ENCODE results near the gene BTBD7. TPM values are rescaled to one million over a fixed set of nuclear protein-coding genes. Genes with fewer than 3 reads are reported as not detected.

Gene BTBD7, protein sequence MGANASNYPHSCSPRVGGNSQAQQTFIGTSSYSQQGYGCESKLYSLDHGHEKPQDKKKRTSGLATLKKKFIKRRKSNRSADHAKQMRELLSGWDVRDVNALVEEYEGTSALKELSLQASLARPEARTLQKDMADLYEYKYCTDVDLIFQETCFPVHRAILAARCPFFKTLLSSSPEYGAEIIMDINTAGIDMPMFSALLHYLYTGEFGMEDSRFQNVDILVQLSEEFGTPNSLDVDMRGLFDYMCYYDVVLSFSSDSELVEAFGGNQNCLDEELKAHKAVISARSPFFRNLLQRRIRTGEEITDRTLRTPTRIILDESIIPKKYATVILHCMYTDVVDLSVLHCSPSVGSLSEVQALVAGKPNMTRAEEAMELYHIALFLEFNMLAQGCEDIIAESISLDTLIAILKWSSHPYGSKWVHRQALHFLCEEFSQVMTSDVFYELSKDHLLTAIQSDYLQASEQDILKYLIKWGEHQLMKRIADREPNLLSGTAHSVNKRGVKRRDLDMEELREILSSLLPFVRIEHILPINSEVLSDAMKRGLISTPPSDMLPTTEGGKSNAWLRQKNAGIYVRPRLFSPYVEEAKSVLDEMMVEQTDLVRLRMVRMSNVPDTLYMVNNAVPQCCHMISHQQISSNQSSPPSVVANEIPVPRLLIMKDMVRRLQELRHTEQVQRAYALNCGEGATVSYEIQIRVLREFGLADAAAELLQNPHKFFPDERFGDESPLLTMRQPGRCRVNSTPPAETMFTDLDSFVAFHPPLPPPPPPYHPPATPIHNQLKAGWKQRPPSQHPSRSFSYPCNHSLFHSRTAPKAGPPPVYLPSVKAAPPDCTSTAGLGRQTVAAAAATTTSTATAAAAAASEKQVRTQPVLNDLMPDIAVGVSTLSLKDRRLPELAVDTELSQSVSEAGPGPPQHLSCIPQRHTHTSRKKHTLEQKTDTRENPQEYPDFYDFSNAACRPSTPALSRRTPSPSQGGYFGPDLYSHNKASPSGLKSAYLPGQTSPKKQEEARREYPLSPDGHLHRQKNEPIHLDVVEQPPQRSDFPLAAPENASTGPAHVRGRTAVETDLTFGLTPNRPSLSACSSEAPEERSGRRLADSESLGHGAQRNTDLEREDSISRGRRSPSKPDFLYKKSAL
- total RNA-seq (10 to 100 TPM; 30.3 to 38.3 TPM), polyA plus RNA-seq (1 to 10 TPM; 6.9 to 8.7 TPM)

- H3K27ac ChIP-seq (ENCODE audit: low read depth, low read length) = peak within 1 kb of the TSS; percentile 83
- no peaks in the 10 kb centered on the region for H3K27me3 Mint-ChIP-seq
- peak within 1 kb of the TSS; percentile 92 to 98 (median 94) for H3K4me3 Mint-ChIP-seq
- peaks cover 0 to 1% (median 0%) of the 10 kb centered on the region in 8 donors for H3K9me3 Mint-ChIP-seq
- H3K36me3 ChIP-seq (ENCODE audit: insufficient read depth, low read length) = no peaks in the 10 kb centered on the region
- H3K4me1 Mint-ChIP-seq = peaks cover 33 to 59% (median 39%) of the 10 kb centered on the region in 4 donors
- H3K4me3 ChIP-seq (ENCODE audit: low read length in 2 of 2) = peak within 1 kb of the TSS; percentile 59 to 96
- DNase-seq = peak; percentile 92 to 94 (median 93)
- H3K4me1 ChIP-seq (ENCODE audit: insufficient read depth, low read length) = peaks cover 32% of the 10 kb centered on the region
- H3K36me3 Mint-ChIP-seq = peaks cover 0 to 9% of the 10 kb centered on the region in 2 donors
- H3K27me3 ChIP-seq (ENCODE audit: insufficient read depth, low read length) = no peaks in the 10 kb centered on the region
- ChIA-PET CTCF (ENCODE audit: partially characterized antibody) (no interaction called here), POLR2A (ENCODE audit: partially characterized antibody) (no interaction called here)
- intact Hi-C loops (cut with micrococcal nuclease) = loop anchor here (1.0 to 5.0 kb wide), 3 partner anchors 126 to 221 kb away; partner anchors contain the start of genes GON7, MOAP1 and UBR7
- H3K27ac Mint-ChIP-seq = peak within 1 kb of the TSS; percentile 92 to 97 (median 96)
- no peaks in the 10 kb centered on the region for H3K9me3 ChIP-seq (ENCODE audit: control insufficient read depth in 1 of 2, low read length in 2 of 2)
These were observed at the start of gene BTBD7 for GRCh38 chr14:93332853-93333630. BTBD7 (minus strand) TSS chr14:93333036; CDS start chr14:93296051, 36,985 bp downstream.

DNA sequence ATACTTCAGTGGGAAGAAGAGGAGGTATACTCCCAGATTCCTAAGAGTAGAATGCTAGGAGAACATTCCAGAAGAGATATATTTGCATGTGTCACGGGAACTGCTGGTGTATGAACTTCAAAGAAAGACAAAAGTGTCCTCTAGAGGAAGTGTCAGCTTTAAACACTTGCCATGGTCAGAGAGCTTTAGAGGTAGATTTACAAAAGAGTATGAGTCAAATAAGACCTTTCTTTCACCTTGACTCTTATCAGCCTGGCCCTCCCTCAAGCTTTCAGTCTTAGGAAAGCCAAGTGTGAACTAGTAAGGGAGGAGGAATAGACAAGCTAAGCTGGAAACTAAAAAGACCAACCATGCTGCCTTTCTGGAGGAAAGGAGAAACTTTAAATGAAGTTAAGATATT lies 48.8 kb upstream of the BTBD7 start:
- CTCF ChIA-PET (ENCODE audit: partially characterized antibody) = interaction anchor here (0.5 kb wide), 1 partner anchor 155 kb away, joined by 4 read pairs; no protein-coding TSS in a partner anchor
- POLR2A ChIA-PET (ENCODE audit: partially characterized antibody) = no interaction called here
- Mint-ChIP-seq H3K27ac (no peak overlapping the region), H3K4me1 (no peaks in the 10 kb centered on the region), H3K36me3 (no peaks in the 10 kb centered on the region), H3K9me3 (peaks cover 0 to 6% (median 0%) of the 10 kb centered on the region in 8 donors), H3K4me3 (no peak overlapping the region), H3K27me3 (peaks cover 12 to 29% of the 10 kb centered on the region in 2 donors)
- DNase-seq = no peak
- H3K36me3 ChIP-seq (ENCODE audit: insufficient read depth, low read length) = no peaks in the 10 kb centered on the region
- no peaks in the 10 kb centered on the region for H3K9me3 ChIP-seq (ENCODE audit: control insufficient read depth in 1 of 2, low read length in 2 of 2)
- no peaks in the 10 kb centered on the region for H3K4me1 ChIP-seq (ENCODE audit: insufficient read depth, low read length)
- no peak overlapping the region for H3K27ac ChIP-seq (ENCODE audit: low read depth, low read length)
- no peaks in the 10 kb centered on the region for H3K27me3 ChIP-seq (ENCODE audit: insufficient read depth, low read length)
- H3K4me3 ChIP-seq (ENCODE audit: low read length in 2 of 2) = no peak overlapping the region
- intact Hi-C loops (cut with micrococcal nuclease) = no loop called here

- Mint-ChIP-seq H3K27ac (no peak overlapping the region), H3K9me3 (peaks cover 0 to 8% (median 0%) of the 10 kb centered on the region in 8 donors), H3K27me3 (peaks cover 8 to 25% of the 10 kb centered on the region in 2 donors), H3K36me3 (no peaks in the 10 kb centered on the region), H3K4me3 (no peak overlapping the region), H3K4me1 (no peaks in the 10 kb centered on the region)
- no peak overlapping the region for H3K27ac ChIP-seq (ENCODE audit: low read depth, low read length)
- no peaks in the 10 kb centered on the region for H3K4me1 ChIP-seq (ENCODE audit: insufficient read depth, low read length)
- no peaks in the 10 kb centered on the region for H3K9me3 ChIP-seq (ENCODE audit: control insufficient read depth in 1 of 2, low read length in 2 of 2)
- no peaks in the 10 kb centered on the region for H3K27me3 ChIP-seq (ENCODE audit: insufficient read depth, low read length)
- no peak for DNase-seq
- H3K36me3 ChIP-seq (ENCODE audit: insufficient read depth, low read length) = no peaks in the 10 kb centered on the region
- H3K4me3 ChIP-seq (ENCODE audit: low read length in 2 of 2) = no peak overlapping the region
- intact Hi-C loops (cut with micrococcal nuclease) = no loop called here
- CTCF ChIA-PET (ENCODE audit: partially characterized antibody) = no interaction called here
- POLR2A ChIA-PET (ENCODE audit: partially characterized antibody) = no interaction called here
These were observed 47.0 kb upstream of the BTBD7 start for GRCh38 chr14:93379831-93380230.

GRCh38 chr14:93375673-93376156 lies 42.9 kb upstream of the BTBD7 start:
- Mint-ChIP-seq H3K4me1 (no peaks in the 10 kb centered on the region), H3K27ac (no peak overlapping the region), H3K9me3 (peaks cover 0 to 10% (median 2%) of the 10 kb centered on the region in 8 donors), H3K27me3 (peaks cover 11 to 18% of the 10 kb centered on the region in 2 donors), H3K4me3 (no peak overlapping the region), H3K36me3 (peaks cover 0 to 4% of the 10 kb centered on the region in 2 donors)
- Histone ChIP-seq H3K27ac (ENCODE audit: low read depth, low read length) (no peak overlapping the region), H3K27me3 (ENCODE audit: insufficient read depth, low read length) (no peaks in the 10 kb centered on the region), H3K36me3 (ENCODE audit: insufficient read depth, low read length) (no peaks in the 10 kb centered on the region), H3K4me3 (ENCODE audit: low read length in 2 of 2) (no peak overlapping the region), H3K9me3 (ENCODE audit: control insufficient read depth in 1 of 2, low read length in 2 of 2) (no peaks in the 10 kb centered on the region), H3K4me1 (ENCODE audit: insufficient read depth, low read length) (no peaks in the 10 kb centered on the region)
- DNase-seq = no peak
- intact Hi-C loops (cut with micrococcal nuclease) = no loop called here
- ChIA-PET POLR2A (ENCODE audit: partially characterized antibody) (no interaction called here), CTCF (ENCODE audit: partially characterized antibody) (no interaction called here)

GRCh38 chr14:93369713-93370266 lies 37.0 kb upstream of the BTBD7 start:
- no peak overlapping the region for H3K4me3 Mint-ChIP-seq
- Histone ChIP-seq H3K4me1 (ENCODE audit: insufficient read depth, low read length) (no peaks in the 10 kb centered on the region), H3K27ac (ENCODE audit: low read depth, low read length) (no peak overlapping the region), H3K4me3 (ENCODE audit: low read length in 2 of 2) (no peak overlapping the region), H3K9me3 (ENCODE audit: control insufficient read depth in 1 of 2, low read length in 2 of 2) (no peaks in the 10 kb centered on the region), H3K27me3 (ENCODE audit: insufficient read depth, low read length) (no peaks in the 10 kb centered on the region), H3K36me3 (ENCODE audit: insufficient read depth, low read length) (no peaks in the 10 kb centered on the region)
- H3K27ac Mint-ChIP-seq = no peak overlapping the region
- peaks cover 12 to 15% of the 10 kb centered on the region in 2 donors for H3K27me3 Mint-ChIP-seq
- ChIA-PET CTCF (ENCODE audit: partially characterized antibody) (no interaction called here), POLR2A (ENCODE audit: partially characterized antibody) (no interaction called here)
- no peak for DNase-seq
- H3K4me1 Mint-ChIP-seq = no peaks in the 10 kb centered on the region
- peaks cover 0 to 7% (median 2%) of the 10 kb centered on the region in 8 donors for H3K9me3 Mint-ChIP-seq
- intact Hi-C loops (cut with micrococcal nuclease) = no loop called here
- H3K36me3 Mint-ChIP-seq = peaks cover 0 to 4% of the 10 kb centered on the region in 2 donors

DNA sequence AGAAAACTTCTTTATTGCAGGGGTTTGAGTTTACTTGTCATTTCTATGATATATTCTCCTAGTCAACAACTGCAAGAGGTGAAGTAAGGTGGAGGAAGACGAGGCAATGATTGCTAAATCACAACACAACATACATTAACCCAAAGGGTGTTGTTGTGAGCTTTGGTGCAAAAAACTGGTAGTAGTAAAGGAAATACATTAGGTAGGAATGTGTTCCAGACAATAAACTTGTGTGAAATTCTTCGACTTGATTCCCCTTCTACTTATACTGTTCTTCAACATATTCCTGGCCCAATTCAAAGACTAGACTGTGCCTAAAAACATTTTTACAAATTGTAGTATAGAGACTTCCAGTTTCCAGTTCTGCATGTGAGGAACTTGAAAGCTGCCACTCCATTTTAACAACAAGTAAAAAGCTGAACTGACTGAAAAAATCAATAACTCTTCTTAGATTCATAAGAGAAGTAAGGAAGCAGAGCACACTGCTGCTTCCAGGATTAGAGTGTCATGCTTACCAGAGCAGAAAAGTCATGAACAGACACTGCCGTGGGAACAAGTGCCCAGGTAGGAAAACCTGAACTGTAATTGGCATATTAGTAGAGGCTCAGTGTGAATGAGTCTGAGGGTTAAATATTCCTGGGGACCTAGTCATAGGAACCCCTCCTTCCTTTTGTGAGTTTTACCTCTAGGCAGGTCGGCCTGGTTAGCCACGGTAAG lies 36.3 kb upstream of the BTBD7 start:
- Histone ChIP-seq H3K27me3 (ENCODE audit: insufficient read depth, low read length) (no peaks in the 10 kb centered on the region), H3K4me1 (ENCODE audit: insufficient read depth, low read length) (no peaks in the 10 kb centered on the region), H3K9me3 (ENCODE audit: control insufficient read depth in 1 of 2, low read length in 2 of 2) (no peaks in the 10 kb centered on the region), H3K27ac (ENCODE audit: low read depth, low read length) (no peak overlapping the region), H3K36me3 (ENCODE audit: insufficient read depth, low read length) (no peaks in the 10 kb centered on the region), H3K4me3 (ENCODE audit: low read length in 2 of 2) (no peak overlapping the region)
- peaks cover 0 to 4% of the 10 kb centered on the region in 2 donors for H3K36me3 Mint-ChIP-seq
- POLR2A ChIA-PET (ENCODE audit: partially characterized antibody) = no interaction called here
- H3K27ac Mint-ChIP-seq = no peak overlapping the region
- no peaks in the 10 kb centered on the region for H3K4me1 Mint-ChIP-seq
- CTCF ChIA-PET (ENCODE audit: partially characterized antibody) = no interaction called here
- H3K9me3 Mint-ChIP-seq = peaks cover 0 to 7% (median 2%) of the 10 kb centered on the region in 8 donors
- H3K27me3 Mint-ChIP-seq = peaks cover 14 to 17% of the 10 kb centered on the region in 2 donors
- intact Hi-C loops (cut with micrococcal nuclease) = no loop called here
- no peak for DNase-seq
- no peak overlapping the region for H3K4me3 Mint-ChIP-seq

Data from CD4-positive, alpha-beta memory T cell (primary cell).